Effector memory CD8-positive, alpha-beta T cell (primary cell): Measurements from ENCODE around the gene KCTD6.

Source experiments
- ATAC-seq: fragments of 150-1000 bp; cut with Tn5 transposase; replicated peaks from 2 replicates; pipeline ENCODE4 v1.10.0; 2021; ENCODE audit warnings: mild to moderate bottlenecking, moderate library complexity
- DNase-seq, 3 experiments: peaks; one replicate each; pipeline ENCODE4 v3.0.0; 2021
- H3K27ac Mint-ChIP-seq, 2 donors: one replicate each; pipeline ENCODE4 v1.8.0; 2022; ENCODE audit warnings: mild to moderate bottlenecking in 2 of 2, mixed read lengths in 2 of 2, moderate library complexity in 2 of 2
- H3K27me3 Mint-ChIP-seq, 2 donors: one replicate each; pipeline ENCODE4 v1.8.0; 2022; ENCODE audit warnings: mixed read lengths in 2 of 2
- H3K36me3 Mint-ChIP-seq: one replicate; pipeline ENCODE4 v1.8.0; 2022; ENCODE audit warnings: mild to moderate bottlenecking, moderate library complexity, mixed read lengths; ENCODE audit not compliant: insufficient read depth
- H3K4me1 Mint-ChIP-seq, 2 donors: one replicate each; pipeline ENCODE4 v1.8.0; 2022; ENCODE audit warnings: low read depth in 2 of 2, mixed read lengths in 2 of 2
- H3K4me3 Mint-ChIP-seq, 2 donors: one replicate each; pipeline ENCODE4 v1.8.0; 2022; ENCODE audit warnings: mild to moderate bottlenecking in 2 of 2, mixed read lengths in 2 of 2, moderate library complexity in 2 of 2
- H3K9me3 Mint-ChIP-seq, 2 donors: one replicate each; pipeline ENCODE4 v1.8.0; 2022; ENCODE audit warnings: mixed read lengths in 2 of 2
- total RNA-seq, 9 experiments: gene quantifications; one replicate each; lab custom pipeline; 2026; lab: John Stamatoyannopoulos, UW

Gene KCTD6
- 0.67 to 14.1 (median 10.8) reads per million in 9 experiments for total RNA-seq

- H3K27me3 Mint-ChIP-seq = no peaks in the 10 kb centered on the region
- DNase-seq (peak; percentile 84 to 91 (median 86)), ATAC-seq (peak; percentile 89)
- peak within 1 kb of the TSS; percentile 82 to 89 for H3K4me3 Mint-ChIP-seq
- H3K9me3 Mint-ChIP-seq = no peaks in the 10 kb centered on the region
- peaks cover 9% of the 10 kb centered on the region for H3K36me3 Mint-ChIP-seq
- H3K4me1 Mint-ChIP-seq = peaks cover 53 to 57% of the 10 kb centered on the region in 2 donors
- peak within 1 kb of the TSS; percentile 79 to 88 for H3K27ac Mint-ChIP-seq
These were observed at the start of gene KCTD6 for GRCh38 chr3:58491506-58492402. KCTD6 (plus strand) TSS chr3:58492096; CDS start chr3:58498756, 6,660 bp downstream.

DNA sequence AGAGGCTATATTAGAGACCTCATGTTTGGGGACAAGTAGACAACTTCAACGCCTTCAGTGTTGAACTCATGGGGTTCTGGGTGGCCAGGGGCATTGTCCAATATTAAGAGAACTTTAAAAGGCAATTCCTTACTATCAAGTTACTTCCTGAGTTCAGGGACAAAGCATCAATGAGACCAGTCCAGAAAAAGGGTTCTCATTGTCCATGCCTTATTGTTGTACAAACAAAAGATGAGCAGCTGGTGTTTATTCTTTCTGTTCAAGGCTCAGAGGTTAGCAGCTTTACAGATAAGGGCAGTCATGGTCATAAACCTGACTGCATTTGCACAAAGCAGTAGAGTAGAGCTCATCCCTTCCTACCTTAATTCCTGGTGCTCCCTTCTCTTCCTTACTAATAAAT lies 39.7 kb upstream of the KCTD6 start:
- no peaks in the 10 kb centered on the region for H3K4me1 Mint-ChIP-seq
- DNase-seq (no peak), ATAC-seq (no peak)
- no peak overlapping the region for H3K4me3 Mint-ChIP-seq
- H3K27ac Mint-ChIP-seq = no peak overlapping the region
- peaks cover 0 to 7% of the 10 kb centered on the region in 2 donors for H3K9me3 Mint-ChIP-seq
- no peaks in the 10 kb centered on the region for H3K27me3 Mint-ChIP-seq
- H3K36me3 Mint-ChIP-seq = no peaks in the 10 kb centered on the region

- ATAC-seq (no peak), DNase-seq (no peak)
- Mint-ChIP-seq H3K9me3 (peaks cover 0 to 6% of the 10 kb centered on the region in 2 donors), H3K27me3 (no peaks in the 10 kb centered on the region), H3K4me1 (peaks cover 6 to 10% of the 10 kb centered on the region in 2 donors), H3K4me3 (no peak overlapping the region), H3K27ac (no peak overlapping the region), H3K36me3 (no peaks in the 10 kb centered on the region)
These were observed 32.7 kb upstream of the KCTD6 start for GRCh38 chr3:58459160-58459559.

GRCh38 chr3:58462829-58463180 lies 29.1 kb upstream of the KCTD6 start:
- Mint-ChIP-seq H3K4me3 (no peak overlapping the region), H3K36me3 (no peaks in the 10 kb centered on the region), H3K4me1 (peaks cover 6 to 10% of the 10 kb centered on the region in 2 donors), H3K27ac (peak overlapping the region in 1 of 2 donors; percentile 62), H3K27me3 (no peaks in the 10 kb centered on the region), H3K9me3 (no peaks in the 10 kb centered on the region)
- ATAC-seq (no peak), DNase-seq (no peak)

GRCh38 chr3:58463181-58463941 lies 28.5 kb upstream of the KCTD6 start:
- Mint-ChIP-seq H3K4me1 (peaks cover 6 to 10% of the 10 kb centered on the region in 2 donors), H3K4me3 (peak overlapping the region; percentile 3 to 46), H3K27me3 (no peaks in the 10 kb centered on the region), H3K36me3 (no peaks in the 10 kb centered on the region), H3K9me3 (no peaks in the 10 kb centered on the region), H3K27ac (peak overlapping the region in 1 of 2 donors; percentile 62)
- peak; percentile 99 for ATAC-seq
- DNase-seq = peak; percentile 62 to 64 (median 63)

DNA sequence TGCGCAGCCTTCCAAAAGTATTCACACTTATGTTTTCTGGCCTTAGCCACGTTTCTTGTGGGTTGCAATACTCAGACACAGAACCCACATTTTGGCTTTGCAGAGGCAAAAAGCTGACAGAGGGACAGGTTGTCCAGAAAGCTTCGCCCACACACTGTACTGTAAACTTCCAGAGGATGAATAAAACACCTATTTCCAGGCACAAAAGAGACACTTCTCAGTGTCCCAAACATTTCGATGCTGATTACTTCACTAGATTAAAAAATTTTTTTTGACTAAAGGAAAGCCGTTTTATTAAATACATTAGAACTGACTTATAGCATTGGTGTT lies 28.0 kb upstream of the KCTD6 start:
- Mint-ChIP-seq H3K4me3 (peak overlapping the region; percentile 3 to 46), H3K27me3 (no peaks in the 10 kb centered on the region), H3K9me3 (no peaks in the 10 kb centered on the region), H3K27ac (peak overlapping the region in 1 of 2 donors; percentile 12), H3K36me3 (no peaks in the 10 kb centered on the region), H3K4me1 (peaks cover 6 to 10% of the 10 kb centered on the region in 2 donors)
- no peak for DNase-seq
- no peak for ATAC-seq

DNA sequence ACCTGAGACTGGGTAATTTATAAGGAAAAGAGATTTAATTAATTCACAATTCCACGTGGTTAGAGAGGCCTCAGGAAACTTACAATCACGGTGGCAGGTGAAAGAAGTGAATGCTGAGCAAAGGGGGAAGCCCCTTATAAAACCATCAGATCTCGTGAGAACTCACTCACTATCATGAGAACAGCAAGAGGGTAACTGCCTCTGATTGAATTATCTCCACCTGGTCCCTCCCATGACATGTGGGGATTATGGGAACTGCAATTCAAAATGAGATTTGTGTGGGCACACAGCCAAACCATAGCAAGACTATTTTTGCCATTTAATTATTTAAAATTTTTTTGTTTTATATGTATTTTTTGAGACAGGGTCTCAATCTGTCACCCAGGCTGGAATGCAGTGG lies 27.0 kb upstream of the KCTD6 start:
- no peaks in the 10 kb centered on the region for H3K27me3 Mint-ChIP-seq
- H3K9me3 Mint-ChIP-seq = no peaks in the 10 kb centered on the region
- DNase-seq (no peak), ATAC-seq (no peak)
- no peaks in the 10 kb centered on the region for H3K36me3 Mint-ChIP-seq
- peaks cover 8 to 10% of the 10 kb centered on the region in 2 donors for H3K4me1 Mint-ChIP-seq
- H3K4me3 Mint-ChIP-seq = no peak overlapping the region
- no peak overlapping the region for H3K27ac Mint-ChIP-seq

DNA sequence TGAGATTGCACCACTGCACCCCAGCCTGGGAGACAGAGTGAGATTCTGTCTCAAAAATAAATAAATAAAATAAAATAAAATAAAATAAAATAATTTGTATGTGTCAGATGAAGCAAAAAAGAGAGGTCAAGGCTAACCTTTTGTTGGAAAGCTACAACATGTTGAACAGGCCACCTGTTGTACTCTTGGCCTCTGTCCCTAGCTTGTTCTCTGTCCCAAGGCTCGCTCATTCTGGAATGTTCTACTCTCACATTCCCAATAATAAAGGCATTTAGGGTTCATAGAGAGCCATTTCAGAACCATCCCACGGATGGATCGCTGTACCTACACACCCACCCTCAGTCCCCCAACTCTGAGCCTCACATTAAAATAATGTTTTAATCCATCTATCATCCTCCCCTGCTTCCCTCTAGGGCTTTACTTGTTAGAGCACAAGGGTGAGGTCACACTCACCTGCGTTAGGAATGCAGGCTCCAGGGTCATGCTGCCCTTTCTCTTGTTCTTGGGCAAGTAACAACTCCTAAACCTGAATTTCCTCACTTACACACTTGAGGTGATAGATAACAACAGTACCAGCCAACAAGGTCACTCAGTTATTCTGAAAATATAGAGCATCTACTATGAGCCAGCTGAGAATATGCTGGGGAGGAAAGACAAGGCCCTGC lies 24.9 kb upstream of the KCTD6 start:
- Mint-ChIP-seq H3K9me3 (no peaks in the 10 kb centered on the region), H3K27me3 (no peaks in the 10 kb centered on the region), H3K4me3 (no peak overlapping the region), H3K36me3 (peaks cover 3% of the 10 kb centered on the region), H3K4me1 (peaks cover 26 to 28% of the 10 kb centered on the region in 2 donors), H3K27ac (no peak overlapping the region)
- no peak for ATAC-seq
- DNase-seq = no peak

DNA sequence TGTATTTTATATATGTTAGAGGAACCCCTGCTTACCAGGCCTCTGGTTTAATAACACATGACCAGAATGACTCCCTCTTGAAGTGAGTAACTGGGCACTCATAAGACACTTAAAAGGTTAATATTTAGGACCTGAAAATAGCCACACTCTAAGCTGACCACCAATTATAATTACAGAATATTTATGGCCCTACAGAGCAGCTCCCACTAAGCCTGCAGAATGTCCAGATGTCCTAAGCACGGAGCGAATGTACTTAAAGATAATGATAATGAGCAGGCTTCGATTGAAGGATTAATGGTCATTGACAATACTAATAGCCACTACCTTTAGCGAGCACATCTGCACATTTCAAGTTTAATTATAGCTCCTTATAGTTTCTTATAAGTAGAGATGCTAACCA lies 22.8 kb upstream of the KCTD6 start:
- peak overlapping the region; percentile 38 to 92 for H3K27ac Mint-ChIP-seq
- H3K4me1 Mint-ChIP-seq = peaks cover 31 to 34% of the 10 kb centered on the region in 2 donors
- no peaks in the 10 kb centered on the region for H3K9me3 Mint-ChIP-seq
- DNase-seq = no peak
- H3K4me3 Mint-ChIP-seq = no peak overlapping the region
- no peaks in the 10 kb centered on the region for H3K27me3 Mint-ChIP-seq
- peaks cover 3% of the 10 kb centered on the region for H3K36me3 Mint-ChIP-seq
- ATAC-seq = no peak

DNA sequence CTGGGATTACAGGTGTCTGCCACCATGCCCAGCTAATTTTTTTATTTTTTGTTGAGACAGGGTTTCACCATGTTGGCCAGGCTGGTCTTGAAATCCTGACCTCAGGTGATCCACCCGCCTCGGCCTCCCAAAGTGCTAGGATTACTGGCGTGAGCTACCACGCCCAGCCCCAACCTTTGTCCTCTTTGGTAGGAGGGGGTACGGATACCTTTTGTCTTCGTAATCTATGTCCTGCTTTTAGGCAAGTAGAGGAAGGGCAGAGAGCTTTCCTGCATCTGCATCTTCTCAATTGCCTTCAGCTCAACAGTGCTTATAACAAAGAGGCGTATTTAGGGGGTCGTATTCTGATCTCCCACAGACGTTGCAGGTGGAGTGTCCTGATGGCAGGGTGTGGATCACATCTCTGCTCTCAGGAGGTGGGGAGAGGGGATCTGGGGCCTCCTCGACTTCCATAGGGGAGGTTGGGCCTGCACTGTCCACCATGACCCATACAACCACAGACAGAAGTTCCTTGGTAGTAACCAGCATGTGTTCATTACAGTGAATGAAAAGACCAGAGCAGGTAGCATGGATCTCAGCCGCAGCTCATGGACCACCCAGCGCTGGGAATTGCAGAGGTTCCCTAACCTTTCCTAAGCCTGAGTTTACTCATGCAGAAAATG lies 21.4 kb upstream of the KCTD6 start:
- no peak for ATAC-seq
- Mint-ChIP-seq H3K4me3 (peak overlapping the region; percentile 49 to 64), H3K4me1 (peaks cover 43 to 45% of the 10 kb centered on the region in 2 donors), H3K36me3 (peaks cover 3% of the 10 kb centered on the region), H3K27me3 (no peaks in the 10 kb centered on the region), H3K27ac (peak overlapping the region; percentile 84 to 92), H3K9me3 (no peaks in the 10 kb centered on the region)
- DNase-seq = no peak

DNA sequence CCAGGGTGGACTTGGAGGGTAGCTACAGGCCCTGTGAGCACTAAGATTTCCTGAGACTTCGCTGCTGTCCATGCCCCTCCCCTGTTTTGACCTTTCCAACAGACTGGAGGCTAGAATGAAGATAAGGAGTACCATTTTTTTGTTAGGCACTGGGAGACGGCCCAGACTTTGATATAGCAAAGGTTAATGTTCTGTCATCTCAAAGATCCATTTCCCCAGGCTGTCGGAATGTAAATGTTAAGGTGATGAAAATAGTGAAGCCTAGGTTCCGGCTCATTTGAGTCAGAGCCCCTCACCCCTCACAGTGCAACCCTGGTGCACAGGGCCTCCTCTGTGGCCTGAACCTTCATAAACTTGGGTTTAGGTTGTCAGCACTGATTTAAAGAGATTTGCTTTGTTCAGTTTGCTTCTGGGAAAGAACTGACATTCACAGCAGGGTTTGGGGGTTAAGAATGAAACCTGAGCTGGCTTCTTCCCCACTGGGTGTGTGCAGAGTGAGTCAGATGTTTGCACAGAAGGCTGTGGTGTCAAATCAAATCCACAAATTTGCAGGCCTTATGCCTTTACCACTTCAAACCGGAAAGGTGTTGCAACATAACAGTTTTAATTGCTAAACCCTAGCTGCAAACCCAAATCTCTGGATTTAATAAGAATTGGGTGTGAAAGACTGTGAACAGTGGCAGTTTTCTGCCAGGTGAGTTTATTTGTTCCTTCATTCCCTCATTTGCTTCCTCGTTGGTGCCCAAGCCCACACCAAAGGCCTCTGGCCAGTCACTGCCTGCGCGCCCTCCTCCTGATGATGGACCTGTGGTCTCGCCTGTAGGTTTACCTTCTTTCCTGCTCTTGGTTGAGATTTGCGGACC lies 20.6 kb upstream of the KCTD6 start:
- Mint-ChIP-seq H3K27me3 (no peaks in the 10 kb centered on the region), H3K4me1 (peaks cover 43 to 45% of the 10 kb centered on the region in 2 donors), H3K4me3 (peak overlapping the region; percentile 49 to 64), H3K36me3 (peaks cover 3% of the 10 kb centered on the region), H3K9me3 (no peaks in the 10 kb centered on the region), H3K27ac (peak overlapping the region; percentile 84 to 92)
- peak; percentile 40 to 48 (median 41) for DNase-seq
- ATAC-seq = peak; percentile 98

DNA sequence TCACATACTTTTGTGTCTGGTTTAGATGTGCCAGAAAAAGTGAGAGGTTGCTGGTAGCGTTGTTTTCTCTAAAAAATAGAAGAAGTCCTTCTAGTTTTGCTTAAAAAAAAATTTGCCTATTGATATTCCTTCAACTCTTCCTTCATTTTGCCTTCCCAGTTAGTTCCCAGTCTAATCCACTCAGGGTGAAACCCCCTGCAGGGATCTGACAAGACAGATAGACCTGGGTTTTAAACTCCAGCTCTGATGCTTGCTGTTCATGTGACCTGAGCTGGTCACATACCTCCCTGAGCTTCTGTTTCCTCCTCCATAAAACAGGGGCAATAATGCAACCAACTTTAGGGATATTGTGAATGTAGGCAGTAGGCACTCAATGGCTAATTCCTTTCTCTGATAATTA lies 18.6 kb upstream of the KCTD6 start:
- H3K27ac Mint-ChIP-seq = peak overlapping the region in 1 of 2 donors; percentile 92

More for the DNA sequence above, 18.6 kb upstream of the KCTD6 start:
- no peak for ATAC-seq
- Mint-ChIP-seq H3K9me3 (no peaks in the 10 kb centered on the region), H3K27me3 (no peaks in the 10 kb centered on the region), H3K36me3 (peaks cover 3% of the 10 kb centered on the region), H3K4me1 (peaks cover 46 to 49% of the 10 kb centered on the region in 2 donors), H3K4me3 (no peak overlapping the region)
- DNase-seq = no peak
